ENCODE results near the gene ANKS6.
A peak's percentile ranks its signal among the peaks of the same experiment; 100 is the strongest.

Gene ANKS6

GRCh38 chr9:98765256-98765655, 31.1 kb downstream of the ANKS6 start:
- Histone ChIP-seq H3K9ac (no peak overlapping the region), H3K9me3 (peaks cover 4% of the 10 kb centered on the region; the same call in 1 of the 2 replicates), H3K27ac (no peak overlapping the region), H4K20me1 (no peaks in the 10 kb centered on the region), H3K27me3 (no peaks in the 10 kb centered on the region), H3K4me3 (no peak overlapping the region), H3K36me3 (peaks cover 69% of the 10 kb centered on the region), H3K4me1 (no peaks in the 10 kb centered on the region), H3K4me2 (no peak overlapping the region)
- no peak for TF ChIP-seq Cebpa-rat (IDR thresholded peaks at IDR 0.05)

- H3K9me3 ChIP-seq, result peaks cover 9% of the 10 kb centered on the region
- no peak overlapping the region for H3K4me2 ChIP-seq
- no peaks in the 10 kb centered on the region for H4K20me1 ChIP-seq
- no peaks in the 10 kb centered on the region for H3K4me1 ChIP-seq
- H3K27me3 ChIP-seq, result no peaks in the 10 kb centered on the region
- no peak overlapping the region for H3K9ac ChIP-seq
- peaks cover 69% of the 10 kb centered on the region for H3K36me3 ChIP-seq
- H3K4me3 ChIP-seq, result no peak overlapping the region
- no peak overlapping the region for H3K27ac ChIP-seq
- TF ChIP-seq Cebpa-rat (IDR thresholded peaks at IDR 0.05), result no peak
These were observed 32.2 kb downstream of the ANKS6 start for GRCh38 chr9:98763986-98764745.

GRCh38 chr9:98760231-98760630, 36.1 kb downstream of the ANKS6 start:
- TF ChIP-seq Cebpa-rat (IDR thresholded peaks at IDR 0.05), result no peak
- no peak overlapping the region for H3K27ac ChIP-seq
- H3K4me2 ChIP-seq, result no peak overlapping the region
- no peak overlapping the region for H3K9ac ChIP-seq
- no peak overlapping the region for H3K4me3 ChIP-seq
- H3K4me1 ChIP-seq, result no peaks in the 10 kb centered on the region
- H3K36me3 ChIP-seq, result peaks cover 60% of the 10 kb centered on the region
- H3K27me3 ChIP-seq, result no peaks in the 10 kb centered on the region
- no peaks in the 10 kb centered on the region for H4K20me1 ChIP-seq
- H3K9me3 ChIP-seq, result peaks cover 22% of the 10 kb centered on the region

GRCh38 chr9:98755006-98755618, 41.2 kb downstream of the ANKS6 start:
- no peak overlapping the region for H3K4me2 ChIP-seq
- peaks cover 85% of the 10 kb centered on the region for H3K36me3 ChIP-seq
- no peaks in the 10 kb centered on the region for H3K4me1 ChIP-seq
- H3K9ac ChIP-seq, result no peak overlapping the region
- no peak overlapping the region for H3K27ac ChIP-seq
- no peak for TF ChIP-seq Cebpa-rat (IDR thresholded peaks at IDR 0.05)
- peaks cover 18% of the 10 kb centered on the region for H3K9me3 ChIP-seq
- H4K20me1 ChIP-seq, result no peaks in the 10 kb centered on the region
- no peak overlapping the region for H3K4me3 ChIP-seq
- no peaks in the 10 kb centered on the region for H3K27me3 ChIP-seq

GRCh38 chr9:98751210-98751609, 45.1 kb downstream of the ANKS6 start:
- TF ChIP-seq Cebpa-rat (IDR thresholded peaks at IDR 0.05), result no peak
- no peak overlapping the region for H3K4me3 ChIP-seq
- no peak overlapping the region for H3K27ac ChIP-seq
- peaks cover 96% of the 10 kb centered on the region for H3K36me3 ChIP-seq
- no peaks in the 10 kb centered on the region for H3K27me3 ChIP-seq
- H3K9me3 ChIP-seq, result no peaks in the 10 kb centered on the region
- no peaks in the 10 kb centered on the region for H3K4me1 ChIP-seq
- H3K4me2 ChIP-seq, result no peak overlapping the region
- no peak overlapping the region for H3K9ac ChIP-seq
- H4K20me1 ChIP-seq, result no peaks in the 10 kb centered on the region

- Histone ChIP-seq H3K36me3 (peaks cover 96% of the 10 kb centered on the region), H3K4me1 (no peaks in the 10 kb centered on the region), H3K4me3 (no peak overlapping the region), H3K9me3 (no peaks in the 10 kb centered on the region), H3K27ac (no peak overlapping the region), H3K4me2 (no peak overlapping the region), H4K20me1 (no peaks in the 10 kb centered on the region), H3K27me3 (no peaks in the 10 kb centered on the region), H3K9ac (no peak overlapping the region)
- TF ChIP-seq Cebpa-rat (IDR thresholded peaks at IDR 0.05), result no peak
These were observed 45.8 kb downstream of the ANKS6 start for GRCh38 chr9:98750364-98751060.

GRCh38 chr9:98747476-98747875, 48.9 kb downstream of the ANKS6 start:
- H3K9ac ChIP-seq, result no peak overlapping the region
- TF ChIP-seq Cebpa-rat (IDR thresholded peaks at IDR 0.05), result no peak
- H3K27ac ChIP-seq, result no peak overlapping the region
- H3K4me3 ChIP-seq, result no peak overlapping the region
- H3K27me3 ChIP-seq, result no peaks in the 10 kb centered on the region
- peaks cover 15% of the 10 kb centered on the region for H3K4me1 ChIP-seq
- H4K20me1 ChIP-seq, result no peaks in the 10 kb centered on the region
- H3K4me2 ChIP-seq, result no peak overlapping the region
- H3K36me3 ChIP-seq, result peaks cover 89% of the 10 kb centered on the region
- no peaks in the 10 kb centered on the region for H3K9me3 ChIP-seq

- Histone ChIP-seq H3K36me3 (peaks cover 77% of the 10 kb centered on the region), H3K9ac (no peak overlapping the region), H3K27me3 (no peaks in the 10 kb centered on the region), H3K4me3 (no peak overlapping the region), H4K20me1 (no peaks in the 10 kb centered on the region), H3K4me2 (no peak overlapping the region), H3K9me3 (no peaks in the 10 kb centered on the region), H3K27ac (no peak overlapping the region), H3K4me1 (peaks cover 15% of the 10 kb centered on the region)
- TF ChIP-seq Cebpa-rat (IDR thresholded peaks at IDR 0.05), result no peak
These were observed 50.9 kb downstream of the ANKS6 start for GRCh38 chr9:98745470-98745869.

GRCh38 chr9:98743818-98744611, 52.3 kb downstream of the ANKS6 start:
- Histone ChIP-seq H3K36me3 (peaks cover 72% of the 10 kb centered on the region), H3K4me3 (no peak overlapping the region), H4K20me1 (no peaks in the 10 kb centered on the region), H3K9ac (no peak overlapping the region), H3K4me1 (peaks cover 15% of the 10 kb centered on the region), H3K27ac (no peak overlapping the region), H3K4me2 (peak overlapping the region; percentile 34; the same call in 1 of the 2 replicates), H3K27me3 (no peaks in the 10 kb centered on the region), H3K9me3 (peaks cover 3% of the 10 kb centered on the region; the same call in 1 of the 2 replicates)
- TF ChIP-seq Cebpa-rat (IDR thresholded peaks at IDR 0.05), result no peak

Measured in BLaER1 (cell line).